CD14-positive monocyte (primary cell): ENCODE results near the gene RTL1. TPM values are rescaled to one million over a fixed set of nuclear protein-coding genes. Genes with fewer than 3 reads are reported as not detected.

Experiments used
- DNase-seq, 3 donors: peaks; one replicate each; pipeline ENCODE4 v3.0.0-alpha.2; 2011 to 2022
- H2AFZ ChIP-seq: 2 replicates; pipeline ENCODE4 v1.6.0; 2012; ENCODE audit warnings: mild to moderate bottlenecking, low read depth, low read length, inconsistent platforms; ENCODE audit not compliant: insufficient read depth, poor library complexity, severe bottlenecking
- H3K27ac ChIP-seq, 2 donors: 1 replicate in 1 of 2; 2 replicates in 1 of 2; pipeline ENCODE4 v1.5.1; 2012 to 2013; ENCODE audit warnings: low read length in 2 of 2, control low read depth in 1 of 2, inconsistent platforms in 1 of 2, low read depth in 1 of 2, mild to moderate bottlenecking in 1 of 2
- H3K27me3 ChIP-seq, 2 donors: one replicate each; pipeline versions ENCODE4 v1.6.0 to v1.6.1; 2011 to 2013; ENCODE audit warnings: low read length in 2 of 2; ENCODE audit not compliant: control insufficient read depth in 2 of 2, insufficient read depth in 2 of 2
- H3K36me3 ChIP-seq, 2 donors: replicated peaks in 1 of 2; 1 replicate in 1 of 2; 2 replicates in 1 of 2; pipeline versions ENCODE4 v1.5.1 to v1.6.1; 2012 to 2013; ENCODE audit warnings: low read length in 2 of 2, control low read depth in 1 of 2, inconsistent platforms in 1 of 2, mild to moderate bottlenecking in 1 of 2; ENCODE audit not compliant: insufficient read depth in 2 of 2, control insufficient read depth in 1 of 2
- H3K4me1 ChIP-seq, 2 donors: 1 replicate in 1 of 2; 2 replicates in 1 of 2; pipeline versions ENCODE4 v1.5.1 to v1.6.1; 2012 to 2013; ENCODE audit warnings: low read length in 2 of 2, control low read depth in 1 of 2, inconsistent platforms in 1 of 2, mild to moderate bottlenecking in 1 of 2, moderate library complexity in 1 of 2; ENCODE audit not compliant: insufficient read depth in 2 of 2, control insufficient read depth in 1 of 2
- H3K4me2 ChIP-seq: replicated peaks from 2 replicates; pipeline ENCODE3; 2012; ENCODE audit warnings: low read length, moderate library complexity, mild to moderate bottlenecking; ENCODE audit not compliant: poor library complexity, severe bottlenecking; ENCODE audit errors: extremely low read depth
- H3K4me3 ChIP-seq, 3 experiments: fragments of 200-600 bp in 1 of 3; sonication (generic) in 1 of 3; replicated peaks in 1 of 3; 1 replicate in 2 of 3; 2 replicates in 1 of 3; pipeline ENCODE4 v1.5.1; 2011 to 2013; ENCODE audit warnings: low read length in 3 of 3, mild to moderate bottlenecking in 3 of 3, control low read depth in 2 of 3, low read depth in 2 of 3, inconsistent platforms in 1 of 3, moderate library complexity in 1 of 3
- H3K79me2 ChIP-seq: 2 replicates; pipeline ENCODE4 v1.6.0; 2012; ENCODE audit warnings: mild to moderate bottlenecking, control low read depth, inconsistent platforms, low read length, moderate library complexity; ENCODE audit not compliant: insufficient read depth
- H3K9ac ChIP-seq: 2 replicates; pipeline ENCODE4 v1.6.0; 2017; ENCODE audit warnings: low read length, mild to moderate bottlenecking; ENCODE audit not compliant: insufficient read depth, poor library complexity, severe bottlenecking
- H3K9me3 ChIP-seq, 2 donors: replicated peaks in 1 of 2; 1 replicate in 1 of 2; 2 replicates in 1 of 2; pipeline versions ENCODE4 v1.5.1 to v1.6.1; 2012 to 2013; ENCODE audit warnings: low read length in 2 of 2, control low read depth in 1 of 2; ENCODE audit not compliant: control insufficient read depth in 1 of 2, insufficient read depth in 1 of 2
- H4K20me1 ChIP-seq: 2 replicates; pipeline ENCODE4 v1.6.0; 2012; ENCODE audit warnings: mild to moderate bottlenecking, low read length, control low read depth, moderate library complexity; ENCODE audit not compliant: insufficient read depth
- H3K27ac Mint-ChIP-seq, 7 donors: one replicate each; pipeline ENCODE4 v1.8.0; 2020; ENCODE audit warnings: mild to moderate bottlenecking in 7 of 7, mixed read lengths in 7 of 7, moderate library complexity in 6 of 7, inconsistent platforms in 2 of 7
- H3K27me3 Mint-ChIP-seq, 3 donors: one replicate each; pipeline ENCODE4 v1.8.0; 2021 to 2022; ENCODE audit warnings: low read depth in 3 of 3, mild to moderate bottlenecking in 3 of 3, mixed read lengths in 3 of 3, moderate library complexity in 3 of 3, inconsistent platforms in 1 of 3
- H3K36me3 Mint-ChIP-seq, 2 donors: one replicate each; pipeline ENCODE4 v1.8.0; 2020; ENCODE audit warnings: mixed read lengths in 2 of 2, inconsistent platforms in 1 of 2, mild to moderate bottlenecking in 1 of 2
- H3K4me1 Mint-ChIP-seq: one replicate; pipeline ENCODE4 v1.8.0; 2020; ENCODE audit warnings: mild to moderate bottlenecking, mixed read lengths
- H3K4me3 Mint-ChIP-seq, 2 donors: one replicate each; pipeline ENCODE4 v1.8.0; 2020; ENCODE audit warnings: mild to moderate bottlenecking in 2 of 2, mixed read lengths in 2 of 2, moderate library complexity in 1 of 2
- H3K9me3 Mint-ChIP-seq, 7 donors: one replicate each; pipeline ENCODE4 v1.8.0; 2020 to 2022; ENCODE audit warnings: mixed read lengths in 7 of 7, mild to moderate bottlenecking in 6 of 7, moderate library complexity in 6 of 7, inconsistent platforms in 2 of 7
- WGBS: methylation state at CpG from one replicate; pipeline ENCODE4 v1.1.5; 2013; ENCODE audit warnings: missing lambda C conversion rate; ENCODE audit not compliant: insufficient coverage; 5-methylcytosine and 5-hydroxymethylcytosine counted together
- intact Hi-C, 2 donors: fragments of 100-400 bp; cut with micrococcal nuclease; formaldehyde crosslinking; loops; one replicate each; pipeline versions ENCODE4 v1.15.0 to v1.15.1; 2023
- polyA plus RNA-seq, 3 donors: library from polyadenylated mRNA; depleted of rRNA in 1 of 3; unstranded in 2 of 3; stranded (reverse) in 1 of 3; fragments of 300-500 nt in 2 of 3; fragments of >200 nt in 1 of 3; fragmentation: Illumina TruSeq in 2 of 3; gene quantifications; 1 replicate in 2 of 3; 2 replicates in 1 of 3; pipeline ENCODE4 v1.2.3, GENCODE V29; 2012 to 2021
- TF ChIP-seq, protein P1 (sequence below): fragments of 200-600 bp; IDR thresholded peaks from one replicate; pipeline ENCODE4 v1.8.0; 2022; ENCODE audit warnings: antibody characterized with exemption, mild to moderate bottlenecking

RTL1 gene
- polyA plus RNA-seq, 3 donors, result not detected

DNA sequence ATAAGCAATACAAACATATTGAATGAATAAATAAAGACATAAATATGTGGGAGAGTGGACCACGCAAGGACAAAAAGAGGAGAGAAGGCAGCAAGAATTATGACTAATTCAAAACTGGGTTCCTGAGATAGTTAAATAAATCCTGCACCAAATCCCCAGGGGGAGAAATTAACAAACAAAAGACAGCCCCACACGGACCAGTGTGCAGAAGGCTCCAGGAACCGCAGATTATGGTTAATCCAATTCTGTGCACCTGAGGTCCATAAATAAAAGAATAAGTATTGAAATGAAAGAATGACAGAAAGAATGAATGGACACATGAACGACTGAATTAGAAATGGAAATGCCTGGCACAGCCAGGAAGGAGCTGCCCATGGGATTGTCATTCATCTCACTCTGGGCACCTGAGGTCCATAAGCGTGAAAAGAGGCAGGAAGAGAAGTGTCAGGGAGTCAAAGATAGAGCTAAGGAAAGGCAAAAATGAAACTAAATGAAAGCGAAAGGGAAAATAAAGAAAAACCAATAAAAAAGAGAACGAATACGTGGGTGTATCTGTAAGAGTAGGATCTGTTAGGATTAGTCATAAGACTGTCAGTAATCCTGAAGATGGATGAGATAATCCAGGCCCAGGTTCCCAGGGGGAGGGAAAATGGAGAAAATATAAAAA, 54.3 kb downstream of the RTL1 start:
- Histone ChIP-seq H3K4me3 (peak overlapping the region in 1 of 3 experiments; percentile 15), H3K9me3 (no peaks in the 10 kb centered on the region), H3K4me1 (peaks cover 6 to 8% of the 10 kb centered on the region in 2 donors), H3K4me2 (peak overlapping the region; percentile 39), H3K27me3 (no peaks in the 10 kb centered on the region), H3K27ac (no peak overlapping the region), H4K20me1 (no peaks in the 10 kb centered on the region), H3K36me3 (no peaks in the 10 kb centered on the region), H2AFZ (peak overlapping the region; percentile 30), H3K9ac (no peak overlapping the region), H3K79me2 (no peaks in the 10 kb centered on the region)
- Mint-ChIP-seq H3K27ac (no peak overlapping the region), H3K9me3 (no peaks in the 10 kb centered on the region), H3K4me1 (no peaks in the 10 kb centered on the region), H3K36me3 (no peaks in the 10 kb centered on the region), H3K4me3 (no peak overlapping the region), H3K27me3 (peaks cover 0 to 2% (median 0%) of the 10 kb centered on the region in 3 donors)
- TF ChIP-seq, protein P1, sequence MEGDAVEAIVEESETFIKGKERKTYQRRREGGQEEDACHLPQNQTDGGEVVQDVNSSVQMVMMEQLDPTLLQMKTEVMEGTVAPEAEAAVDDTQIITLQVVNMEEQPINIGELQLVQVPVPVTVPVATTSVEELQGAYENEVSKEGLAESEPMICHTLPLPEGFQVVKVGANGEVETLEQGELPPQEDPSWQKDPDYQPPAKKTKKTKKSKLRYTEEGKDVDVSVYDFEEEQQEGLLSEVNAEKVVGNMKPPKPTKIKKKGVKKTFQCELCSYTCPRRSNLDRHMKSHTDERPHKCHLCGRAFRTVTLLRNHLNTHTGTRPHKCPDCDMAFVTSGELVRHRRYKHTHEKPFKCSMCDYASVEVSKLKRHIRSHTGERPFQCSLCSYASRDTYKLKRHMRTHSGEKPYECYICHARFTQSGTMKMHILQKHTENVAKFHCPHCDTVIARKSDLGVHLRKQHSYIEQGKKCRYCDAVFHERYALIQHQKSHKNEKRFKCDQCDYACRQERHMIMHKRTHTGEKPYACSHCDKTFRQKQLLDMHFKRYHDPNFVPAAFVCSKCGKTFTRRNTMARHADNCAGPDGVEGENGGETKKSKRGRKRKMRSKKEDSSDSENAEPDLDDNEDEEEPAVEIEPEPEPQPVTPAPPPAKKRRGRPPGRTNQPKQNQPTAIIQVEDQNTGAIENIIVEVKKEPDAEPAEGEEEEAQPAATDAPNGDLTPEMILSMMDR, result no peak
- DNase-seq, result no peak
- WGBS, result 8% methylated on average over 6 of the region's 8 CpGs
- intact Hi-C loops, result no loop called here

DNA sequence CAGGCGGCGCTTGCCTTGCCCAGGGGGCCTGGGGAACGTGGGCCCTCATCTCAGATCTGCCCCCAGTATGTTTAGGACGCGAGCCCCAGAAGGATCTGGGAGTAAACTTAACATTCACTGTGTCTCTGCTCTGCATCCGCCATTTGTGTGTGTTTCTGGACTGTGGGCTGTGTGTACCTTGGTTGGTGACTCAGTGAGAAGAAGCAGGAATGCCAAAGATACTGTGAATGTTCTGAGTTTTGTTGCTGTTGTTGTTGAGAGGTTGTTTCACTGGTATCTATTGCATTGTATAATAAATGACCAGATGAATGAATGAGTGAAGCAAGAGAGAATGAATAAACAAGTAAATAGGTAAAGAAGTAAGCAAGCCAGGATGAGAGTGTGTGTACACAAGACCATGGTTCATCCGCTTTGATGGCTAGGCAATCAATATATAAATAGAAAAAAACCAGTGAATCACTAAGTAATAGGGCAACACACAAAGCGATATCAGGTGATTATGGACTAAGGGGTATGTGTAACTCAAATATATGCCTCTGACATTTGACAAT, 57.1 kb downstream of the RTL1 start:
- TF ChIP-seq, protein P1, result no peak
- H3K4me3 Mint-ChIP-seq, result no peak overlapping the region
- no peaks in the 10 kb centered on the region for H3K9me3 Mint-ChIP-seq
- Histone ChIP-seq H3K9ac (no peak overlapping the region), H3K27me3 (no peaks in the 10 kb centered on the region), H3K36me3 (no peaks in the 10 kb centered on the region), H4K20me1 (no peaks in the 10 kb centered on the region), H3K4me2 (no peak overlapping the region), H3K9me3 (no peaks in the 10 kb centered on the region), H3K79me2 (no peaks in the 10 kb centered on the region), H3K4me3 (no peak overlapping the region), H3K4me1 (peaks cover 6 to 8% of the 10 kb centered on the region in 2 donors), H3K27ac (no peak overlapping the region), H2AFZ (no peak overlapping the region)
- whole genome bisulfite sequencing, result 99% methylated on average over 7 of the region's 8 CpGs
- H3K27ac Mint-ChIP-seq, result no peak overlapping the region
- intact Hi-C loops, result no loop called here
- no peaks in the 10 kb centered on the region for H3K4me1 Mint-ChIP-seq
- DNase-seq, result no peak
- H3K36me3 Mint-ChIP-seq, result no peaks in the 10 kb centered on the region
- peaks cover 0 to 2% (median under 1%) of the 10 kb centered on the region in 3 donors for H3K27me3 Mint-ChIP-seq
